K562 treated with DMSO at 1 percent for 4 hours (cell line): ENCODE measurements around the gene MRTO4. TPM values are rescaled to one million over a fixed set of nuclear protein-coding genes. Genes with fewer than 3 reads are reported as not detected.

Experiments used
- total RNA-seq: library from RNA; unstranded; fragments of 300-600 nt; gene quantifications from 2 replicates; pipeline ENCODE4 v1.2.3, GENCODE V29; 2022; ENCODE audit not compliant: insufficient read depth

Gene MRTO4
- total RNA-seq: 29.2 and 30.3 TPM in 2 replicates

DNA sequence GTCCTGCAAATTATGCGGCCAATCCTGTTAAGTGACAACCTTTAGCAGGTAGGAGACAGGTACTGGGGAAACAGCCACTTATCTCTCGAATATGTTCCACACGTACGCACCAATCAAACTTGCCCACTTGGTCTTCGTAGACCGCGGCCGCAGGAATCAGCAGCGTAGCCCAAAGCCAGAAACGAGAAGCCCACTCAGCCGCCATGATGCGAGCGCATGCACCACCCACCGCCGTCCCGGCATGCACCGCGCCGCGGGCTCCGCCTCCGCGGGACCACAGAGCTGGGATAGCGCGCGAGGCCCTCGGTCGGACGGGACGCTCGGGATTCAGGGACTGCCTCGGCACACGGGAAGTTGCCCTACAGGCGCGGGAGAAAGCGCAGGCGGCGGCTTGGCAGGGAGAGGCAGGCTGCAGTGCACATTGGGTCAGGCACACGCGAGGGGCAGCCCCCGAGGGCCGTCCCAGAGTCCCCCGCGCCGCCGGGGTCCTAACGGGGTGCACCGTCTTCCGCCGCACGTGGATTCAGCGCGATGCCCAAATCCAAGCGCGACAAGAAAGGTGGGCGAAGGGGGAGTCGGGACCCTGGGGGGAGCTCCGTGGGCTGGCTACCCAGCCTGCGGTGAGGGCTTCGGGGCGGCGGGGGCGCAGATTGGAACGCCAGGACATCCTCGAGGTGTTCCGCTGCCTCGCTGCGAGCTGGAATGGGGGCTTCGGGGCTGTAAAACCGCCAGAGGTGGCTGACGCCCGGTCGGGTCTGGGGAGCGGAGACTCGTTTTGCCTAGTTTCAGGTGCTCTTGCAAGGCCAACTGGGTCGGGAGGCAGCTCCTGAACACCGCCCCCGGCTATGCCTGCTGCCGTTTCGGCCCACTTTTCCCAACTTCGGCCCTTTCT lies at the start of gene MRTO4, which contains the start of gene EMC1:
TSS of gene MRTO4 (plus strand) at position 501 of the 892 bp plus-strand sequence. CDS start at position 532, 31 bp downstream.
TSS of gene EMC1 (minus strand) at position 220 of the 892 bp plus-strand sequence. CDS start at position 205, 15 bp downstream.

DNA sequence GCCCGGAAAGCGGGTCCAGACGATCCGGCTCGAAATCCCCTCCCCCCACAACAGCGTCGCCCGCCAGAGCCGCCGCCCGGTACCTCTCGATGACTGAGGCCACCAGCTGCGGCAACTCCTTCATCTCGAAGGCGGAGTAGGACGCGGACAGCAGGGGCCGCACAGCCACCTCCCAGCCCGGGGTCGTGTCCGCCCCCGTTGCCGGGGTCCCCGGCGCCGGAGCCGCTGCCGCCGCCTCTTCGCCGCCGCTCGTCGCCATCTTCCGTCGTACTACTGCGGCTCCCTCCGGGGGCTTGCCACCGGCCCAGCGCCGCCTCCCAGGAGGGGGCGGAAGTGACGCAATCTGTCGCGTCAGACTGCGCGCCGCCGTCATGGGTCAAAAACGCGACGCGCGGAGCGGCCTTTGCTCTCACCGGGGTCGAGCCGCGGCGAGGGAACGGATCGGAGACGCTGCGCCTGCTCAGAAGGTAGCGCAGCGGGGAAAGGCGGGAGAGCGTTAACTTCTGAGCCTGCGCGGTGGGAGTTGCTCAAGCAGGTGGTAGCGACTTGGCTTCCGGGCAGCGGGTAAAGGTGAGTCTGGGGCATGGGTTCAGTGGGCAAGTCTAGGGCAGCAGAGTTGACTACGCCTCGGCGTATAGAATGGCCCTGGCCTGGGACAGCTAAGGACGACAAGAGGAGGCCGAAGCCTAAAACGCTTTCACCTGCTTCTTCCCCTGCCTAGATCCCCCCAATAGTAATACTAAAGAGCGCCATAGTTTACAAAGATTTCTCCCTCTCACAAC lies 41.4 kb upstream of the MRTO4 start, which contains the start of gene UBR4:
TSS of gene UBR4 (minus strand) at position 277 of the 782 bp plus-strand sequence. CDS start at position 259, 18 bp downstream.

GRCh38 chr1:19288324-19289241 lies 37.0 kb downstream of the MRTO4 start, which contains the start of gene AKR7A3:
Gene AKR7A3 (minus strand): TSS chr1:19288770. CDS start chr1:19288709, 61 bp downstream.

Other genes starting within 250 kb of the MRTO4 start
- 207 and 285 TPM in 2 replicates for gene UBR4, start 41.5 kb upstream of the MRTO4 start, total RNA-seq
- 20.7 and 30.3 TPM in 2 replicates for gene EMC1, start 281 bp upstream of the MRTO4 start, total RNA-seq
- gene AKR7A3, start 37.0 kb downstream of the MRTO4 start, total RNA-seq: 0.64 and 1.6 TPM in 2 replicates
- gene AKR7A2, start 60.3 kb downstream of the MRTO4 start, total RNA-seq: 107 and 130 TPM in 2 replicates
- 45.4 and 48.0 TPM in 2 replicates for gene SLC66A1, start 60.5 kb downstream of the MRTO4 start, total RNA-seq
- 260 and 287 TPM in 2 replicates for gene CAPZB, start 233.7 kb downstream of the MRTO4 start, total RNA-seq